Caki2 (cell line): ENCODE results near the gene CABP4. TPM values are rescaled to one million over a fixed set of nuclear protein-coding genes. Genes with fewer than 3 reads are reported as not detected.
A peak's percentile ranks its signal among the peaks of the same experiment; 100 is the strongest.
"Not testable (repeated sequence)": the region's sequence is repeated elsewhere in the genome, so short reads cannot be mapped to it uniquely, and the experiment has no call there.

Experiments
- DNase-seq: peaks from one replicate; pipeline ENCODE4 v3.0.0-alpha.2; 2015; ENCODE audit warnings: low read depth
- in situ Hi-C: cut with HindIII; loops from 2 replicates; pipeline ENCODE4 v1.10.0; 2016; ENCODE audit warnings: low sequenced_read_pairs, low pct_unique_long_range_greater_than_20kb, mixed read lengths
- total RNA-seq: library from RNA; depleted of rRNA; stranded (reverse); fragments of >200 nt; shearing (Covaris generic); gene quantifications from 2 replicates; pipeline ENCODE4 v1.2.3, GENCODE V29; 2014; ENCODE audit warnings: low replicate concordance

Gene CABP4
- total RNA-seq, 1 experiment from 2014 or later: 10.8 TPM

DNA sequence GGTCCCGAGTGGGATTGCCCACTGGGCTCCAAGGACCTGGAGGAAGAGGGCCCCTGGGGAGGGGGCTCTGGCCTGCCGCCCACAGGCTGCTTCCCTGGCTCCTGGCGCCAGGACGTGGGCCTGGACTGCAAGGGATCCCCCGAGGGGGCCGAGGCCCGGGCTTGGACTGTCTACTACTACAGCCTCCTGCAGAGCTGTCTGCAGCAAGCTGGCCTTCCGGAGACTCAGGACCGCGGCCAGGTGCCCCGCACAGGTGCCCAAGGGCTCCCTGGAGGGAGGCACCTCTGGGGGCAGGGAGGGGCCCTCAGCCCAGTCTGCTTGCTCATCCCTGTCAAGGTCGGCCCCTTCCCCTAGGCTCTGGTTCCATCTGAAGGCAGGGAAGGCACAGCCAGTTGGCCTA is 37.7 kb upstream of the CABP4 start:
- no peak for DNase-seq
- in situ Hi-C loops: no loop called here

GRCh38 chr11:67418476-67419281 is 36.5 kb upstream of the CABP4 start:
- DNase-seq: no peak
- in situ Hi-C loops: no loop called here

GRCh38 chr11:67419325-67420049 is 35.7 kb upstream of the CABP4 start:
- no peak for DNase-seq
- in situ Hi-C loops: no loop called here

DNA sequence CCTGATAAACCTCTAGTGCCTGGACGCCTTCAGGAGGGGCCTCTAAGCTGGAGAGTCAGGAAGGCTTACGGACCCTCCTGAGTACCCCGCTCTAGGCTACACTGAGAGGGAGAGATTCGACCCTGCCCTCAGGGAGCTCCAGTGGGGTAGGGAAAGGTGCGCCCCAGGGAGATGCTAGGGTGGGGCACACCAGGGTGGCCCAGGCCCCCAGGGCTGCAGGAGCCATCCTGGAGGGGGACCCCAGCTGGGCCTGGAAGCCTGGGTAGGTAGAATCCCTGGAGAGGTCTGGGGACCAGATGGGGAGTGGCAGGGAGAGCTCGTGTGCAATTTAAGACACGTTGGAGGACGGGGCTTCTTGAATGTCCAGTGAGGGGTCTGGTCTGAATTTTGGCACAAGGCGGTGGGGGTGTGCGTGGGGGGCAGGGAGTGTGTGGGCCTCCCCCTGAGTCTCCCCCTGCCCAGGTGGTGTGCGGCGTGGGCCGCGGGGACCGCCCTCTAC is 35.0 kb upstream of the CABP4 start:
- in situ Hi-C loops: no loop called here
- no peak for DNase-seq

- in situ Hi-C loops: no loop called here
- DNase-seq: peak; percentile 79
Measured at GRCh38 chr11:67420646-67421429, 34.3 kb upstream of the CABP4 start.

GRCh38 chr11:67421430-67422031 is 33.6 kb upstream of the CABP4 start:
- no peak for DNase-seq
- in situ Hi-C loops: no loop called here

DNA sequence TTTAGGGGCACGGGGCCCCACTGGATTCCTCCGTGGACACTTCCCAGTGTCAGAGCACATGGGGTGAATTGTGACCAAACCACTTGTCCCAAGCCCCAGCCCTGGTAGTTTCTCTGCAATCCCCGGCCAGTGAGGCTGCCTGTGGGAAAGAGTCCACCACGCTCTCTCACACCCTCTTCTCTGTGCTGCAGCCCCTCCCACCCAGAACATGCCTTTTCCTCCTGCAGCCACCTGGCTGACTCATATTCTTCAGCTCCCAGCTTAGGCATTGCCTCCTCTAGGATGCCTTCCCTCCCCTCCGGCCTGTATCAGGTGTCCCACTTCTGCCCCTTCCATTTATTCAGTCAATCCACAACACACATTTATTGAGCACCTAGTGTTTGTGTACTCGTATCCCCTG is 32.3 kb upstream of the CABP4 start:
- peak; percentile 22 for DNase-seq
- in situ Hi-C loops: no loop called here

DNA sequence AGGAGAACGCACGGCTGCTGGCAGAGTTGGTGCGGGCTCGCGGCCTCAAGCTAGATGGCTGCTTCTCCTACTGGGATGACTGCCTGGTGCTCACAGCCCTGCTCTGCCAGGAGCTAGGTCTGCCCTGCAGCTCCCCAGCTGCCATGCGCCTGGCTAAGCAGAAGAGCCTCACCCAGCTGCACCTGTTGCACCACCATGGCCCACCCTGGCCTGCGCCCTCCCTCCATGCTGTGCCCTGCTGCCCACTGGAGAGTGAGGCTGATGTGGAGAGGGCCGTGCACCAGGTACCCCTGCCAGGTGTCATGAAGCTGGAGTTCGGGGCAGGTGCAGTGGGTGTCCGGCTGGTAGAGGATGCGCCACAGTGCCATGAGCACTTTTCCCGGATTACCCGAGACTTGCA is 31.7 kb upstream of the CABP4 start:
- DNase-seq: no peak
- in situ Hi-C loops: no loop called here

DNA sequence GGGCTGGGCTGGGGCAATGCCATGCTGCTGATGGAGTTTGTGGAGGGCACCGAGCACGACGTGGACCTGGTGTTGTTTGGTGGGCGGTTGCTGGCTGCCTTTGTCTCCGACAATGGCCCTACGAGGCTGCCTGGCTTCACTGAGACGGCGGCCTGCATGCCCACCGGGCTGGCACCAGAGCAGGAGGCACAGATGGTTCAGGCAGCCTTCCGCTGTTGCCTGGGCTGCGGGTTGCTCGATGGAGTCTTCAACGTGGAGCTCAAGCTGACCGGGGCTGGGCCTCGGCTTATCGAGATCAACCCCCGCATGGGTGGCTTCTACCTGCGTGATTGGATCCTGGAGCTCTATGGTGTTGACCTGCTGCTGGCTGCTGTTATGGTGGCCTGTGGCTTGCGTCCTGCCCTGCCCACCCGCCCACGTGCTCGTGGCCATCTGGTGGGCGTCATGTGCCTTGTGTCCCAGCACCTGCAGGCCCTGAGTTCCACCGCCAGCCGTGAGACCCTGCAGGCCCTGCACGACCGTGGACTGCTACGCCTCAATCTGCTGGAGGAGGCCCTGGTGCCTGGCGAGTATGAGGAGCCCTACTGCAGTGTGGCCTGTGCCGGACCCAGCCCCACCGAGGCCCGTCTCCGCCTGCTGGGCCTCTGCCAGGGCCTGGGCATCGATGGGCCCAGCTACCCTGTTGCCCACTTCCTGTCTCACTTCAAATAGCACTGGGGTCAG is 31.1 kb upstream of the CABP4 start:
- in situ Hi-C loops: no loop called here
- no peak for DNase-seq

- in situ Hi-C loops, DNase-seq: not testable (repeated sequence)
Measured at GRCh38 chr11:67427364-67427859, 27.7 kb upstream of the CABP4 start.

GRCh38 chr11:67428052-67429001 is 26.8 kb upstream of the CABP4 start, which contains the start of gene RPS6KB2:
RPS6KB2 (plus strand) TSS chr11:67428494; CDS start chr11:67428546, 52 bp downstream.
- peak; percentile 92 for DNase-seq
- in situ Hi-C loops: no loop called here

- DNase-seq: no peak
- in situ Hi-C loops: no loop called here
Measured at GRCh38 chr11:67429038-67429668, 26.0 kb upstream of the CABP4 start.

- no peak for DNase-seq
- in situ Hi-C loops: no loop called here
Measured at GRCh38 chr11:67429722-67430121, 25.4 kb upstream of the CABP4 start.

GRCh38 chr11:67431346-67432249 is 23.6 kb upstream of the CABP4 start:
- in situ Hi-C loops: no loop called here
- no peak for DNase-seq

DNA sequence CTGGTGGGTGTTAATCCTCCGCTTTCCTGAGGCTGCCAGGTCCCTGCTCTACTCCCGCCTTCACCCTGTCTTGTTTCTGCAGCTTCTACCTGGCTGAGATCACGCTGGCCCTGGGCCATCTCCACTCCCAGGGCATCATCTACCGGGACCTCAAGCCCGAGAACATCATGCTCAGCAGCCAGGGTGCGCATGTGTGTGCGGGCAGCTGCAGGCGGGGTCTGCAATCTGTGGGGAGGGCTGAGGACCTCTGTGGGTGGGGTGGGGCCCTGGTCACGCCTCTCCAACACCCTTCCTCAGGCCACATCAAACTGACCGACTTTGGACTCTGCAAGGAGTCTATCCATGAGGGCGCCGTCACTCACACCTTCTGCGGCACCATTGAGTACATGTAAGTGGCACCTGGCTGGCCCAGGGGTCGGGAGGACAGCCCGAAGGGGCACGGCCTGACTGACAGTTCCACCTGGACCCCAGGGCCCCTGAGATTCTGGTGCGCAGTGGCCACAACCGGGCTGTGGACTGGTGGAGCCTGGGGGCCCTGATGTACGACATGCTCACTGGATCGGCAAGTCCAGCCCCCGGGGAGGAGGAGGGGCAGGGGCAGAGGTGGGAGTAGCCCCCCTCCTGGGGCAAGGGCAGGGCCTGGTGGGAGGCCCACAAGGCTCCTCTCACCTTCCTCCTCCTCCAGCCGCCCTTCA is 22.4 kb upstream of the CABP4 start:
- no peak for DNase-seq
- in situ Hi-C loops: no loop called here
